SK-N-MC (cell line): Measurements from ENCODE around the gene PPM1A.

Source experiments
- EZH2 ChIP-seq: fragments of 200-600 bp; sonication (generic); IDR thresholded peaks from one replicate; pipeline ENCODE4 v1.6.1; 2017; ENCODE audit warnings: antibody characterized with exemption
- FOXP2 ChIP-seq: optimal IDR thresholded peaks from 2 replicates; pipeline ENCODE3; 2011; ENCODE audit warnings: mild to moderate bottlenecking, moderate library complexity; ENCODE audit not compliant: insufficient read depth; ENCODE audit errors: extremely low read length, control extremely low read depth
- POLR2AphosphoS5 ChIP-seq: IDR thresholded peaks from 2 replicates; pipeline ENCODE4 v1.6.1; 2012; ENCODE audit warnings: mild to moderate bottlenecking, low read depth, low read length, borderline replicate concordance

DNA sequence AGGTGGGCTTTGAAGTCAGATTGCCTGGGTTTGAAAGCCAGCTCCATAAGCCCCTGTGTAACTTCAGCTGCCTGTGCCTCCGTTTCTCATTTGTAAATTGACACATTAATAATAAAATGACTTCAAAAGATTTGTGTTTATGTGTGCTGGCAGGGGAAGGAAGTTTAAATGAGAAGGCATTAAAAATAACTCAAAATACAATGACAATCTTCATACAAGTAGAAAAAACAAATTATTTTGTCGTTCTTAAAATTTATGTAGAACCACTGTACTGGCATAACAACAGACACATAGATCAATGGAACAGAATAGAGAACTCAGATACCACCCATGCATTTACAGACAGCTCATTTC, 83.0 kb downstream of the PPM1A start:
- TF ChIP-seq EZH2 (no peak), POLR2AphosphoS5 (no peak), FOXP2 (no peak)
